ENCODE results near the gene ASPSCR1.

Gene ASPSCR1

DNA sequence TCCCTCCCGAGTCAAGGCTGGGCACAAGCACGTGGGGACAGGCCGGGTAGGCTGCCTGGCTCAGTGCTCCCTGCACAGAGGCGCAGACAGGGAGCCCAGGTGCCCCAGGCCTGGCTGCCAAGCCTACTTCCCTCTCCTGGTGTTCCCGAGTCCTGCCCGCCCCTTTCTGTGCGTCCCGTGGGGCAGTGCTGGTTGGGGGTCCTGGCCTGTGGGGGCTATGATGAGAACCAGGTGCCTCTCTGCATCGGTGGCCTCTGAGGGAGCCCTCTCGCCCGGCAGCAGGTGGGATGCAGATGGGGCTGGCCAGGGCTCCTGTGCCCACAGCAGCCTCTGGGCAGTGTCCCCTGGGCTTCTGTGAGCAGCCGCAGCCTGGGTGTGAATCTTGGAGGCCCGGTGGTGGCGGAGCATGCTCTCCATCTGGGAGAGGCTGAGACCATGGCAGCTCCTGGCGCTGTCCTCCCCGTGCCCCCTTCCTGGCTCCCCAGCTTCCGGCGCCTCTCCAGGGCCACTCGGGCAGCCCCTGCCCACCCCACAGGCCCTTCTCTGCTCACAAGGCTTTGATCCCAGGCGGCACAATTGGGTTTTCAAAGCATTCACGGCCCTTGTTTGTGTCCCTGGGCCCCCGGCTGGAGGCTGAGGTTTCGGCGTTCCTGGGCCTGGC lies 38.0 kb downstream of the ASPSCR1 start:
- DNase-seq = no peak

DNA sequence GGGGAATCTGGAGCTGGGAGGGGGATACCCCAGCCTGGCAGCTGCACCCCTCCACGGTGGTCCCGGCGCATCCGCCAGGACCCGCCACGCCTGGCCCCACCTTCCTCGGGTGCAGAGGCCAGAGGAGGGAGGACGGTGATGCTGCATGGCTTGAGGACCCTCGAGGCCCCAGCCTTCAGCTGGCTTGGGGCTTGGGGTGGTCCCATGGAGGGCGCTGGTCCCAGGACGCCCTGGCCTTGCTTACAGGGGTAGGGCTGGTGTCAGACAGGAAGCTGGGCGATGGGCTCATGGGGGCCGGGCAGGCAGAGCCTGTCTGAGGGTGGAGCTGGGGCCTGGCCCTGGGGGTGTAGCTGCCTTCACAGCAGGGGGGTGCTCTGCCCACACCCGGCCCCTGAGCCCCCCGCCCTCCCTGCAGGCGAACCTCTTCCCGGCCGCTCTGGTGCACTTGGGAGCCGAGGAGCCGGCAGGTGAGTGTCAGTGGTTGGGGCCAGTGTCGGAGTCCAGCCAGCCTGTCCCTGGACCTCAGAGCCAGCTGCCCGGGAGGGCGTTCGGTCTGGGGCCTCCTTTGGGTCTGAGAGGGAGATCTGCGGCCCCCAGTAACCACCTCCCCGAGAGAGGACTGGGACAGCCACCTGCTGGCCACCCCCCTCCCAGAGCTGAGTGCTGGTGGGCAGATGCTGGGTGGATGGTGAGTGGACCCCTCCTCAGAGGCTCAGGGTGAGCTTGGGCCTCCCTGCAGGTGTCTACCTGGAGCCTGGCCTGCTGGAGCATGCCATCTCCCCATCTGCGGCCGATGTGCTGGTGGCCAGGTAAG lies 38.8 kb downstream of the ASPSCR1 start:
- no peak for DNase-seq

DNA sequence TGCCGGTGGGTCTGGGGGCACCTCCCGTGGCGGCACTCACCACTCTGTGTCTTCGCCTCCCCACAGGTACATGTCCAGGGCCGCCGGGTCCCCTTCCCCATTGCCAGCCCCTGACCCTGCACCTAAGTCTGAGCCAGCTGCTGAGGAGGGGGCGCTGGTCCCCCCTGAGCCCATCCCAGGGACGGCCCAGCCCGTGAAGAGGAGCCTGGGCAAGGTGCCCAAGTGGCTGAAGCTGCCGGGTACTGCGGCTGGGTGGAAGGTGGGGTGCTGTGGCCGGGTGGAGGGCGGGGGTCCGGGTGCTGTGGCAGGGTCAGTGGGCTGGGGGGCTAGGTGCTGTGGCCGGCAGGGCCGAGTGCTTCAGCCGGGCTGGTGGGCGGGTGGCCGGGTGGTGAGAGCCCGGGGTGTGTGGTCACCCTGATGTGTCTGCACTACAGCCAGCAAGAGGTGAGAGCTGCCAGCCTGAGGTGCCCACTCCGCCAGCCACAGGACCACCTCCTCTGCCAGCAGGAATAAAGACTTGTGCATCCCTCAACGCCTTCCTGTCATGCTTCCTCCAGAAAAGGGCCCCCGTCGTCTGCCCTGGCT lies 39.5 kb downstream of the ASPSCR1 start:
- DNase-seq = no peak

DNA sequence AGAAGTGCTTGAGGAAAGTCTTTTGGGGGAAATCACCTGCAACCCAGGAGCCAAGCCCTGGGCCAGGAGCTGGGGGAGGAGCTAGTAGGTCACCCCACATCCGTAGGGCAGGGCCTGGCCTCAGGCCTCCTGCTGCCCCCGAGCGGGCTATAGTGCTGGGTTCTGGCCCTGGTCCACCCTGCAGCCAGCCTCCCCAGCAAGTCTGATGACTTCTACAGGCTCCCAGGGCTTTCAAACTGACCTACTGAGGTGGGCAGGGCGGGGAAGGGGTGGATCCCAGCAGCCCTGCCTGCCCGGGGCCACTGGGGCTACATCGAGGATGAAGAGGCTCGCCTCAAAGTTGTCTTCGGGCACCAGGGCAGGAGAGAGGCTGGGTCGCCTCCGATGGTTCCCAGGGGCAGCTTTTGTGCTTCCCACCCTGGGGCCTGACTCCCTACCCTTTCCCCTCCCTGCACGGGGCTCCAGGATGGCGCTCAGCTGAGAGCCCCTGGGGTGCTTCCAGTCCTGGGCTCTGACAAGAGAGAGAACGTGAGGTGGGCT lies 40.3 kb downstream of the ASPSCR1 start:
- no peak for DNase-seq

DNA sequence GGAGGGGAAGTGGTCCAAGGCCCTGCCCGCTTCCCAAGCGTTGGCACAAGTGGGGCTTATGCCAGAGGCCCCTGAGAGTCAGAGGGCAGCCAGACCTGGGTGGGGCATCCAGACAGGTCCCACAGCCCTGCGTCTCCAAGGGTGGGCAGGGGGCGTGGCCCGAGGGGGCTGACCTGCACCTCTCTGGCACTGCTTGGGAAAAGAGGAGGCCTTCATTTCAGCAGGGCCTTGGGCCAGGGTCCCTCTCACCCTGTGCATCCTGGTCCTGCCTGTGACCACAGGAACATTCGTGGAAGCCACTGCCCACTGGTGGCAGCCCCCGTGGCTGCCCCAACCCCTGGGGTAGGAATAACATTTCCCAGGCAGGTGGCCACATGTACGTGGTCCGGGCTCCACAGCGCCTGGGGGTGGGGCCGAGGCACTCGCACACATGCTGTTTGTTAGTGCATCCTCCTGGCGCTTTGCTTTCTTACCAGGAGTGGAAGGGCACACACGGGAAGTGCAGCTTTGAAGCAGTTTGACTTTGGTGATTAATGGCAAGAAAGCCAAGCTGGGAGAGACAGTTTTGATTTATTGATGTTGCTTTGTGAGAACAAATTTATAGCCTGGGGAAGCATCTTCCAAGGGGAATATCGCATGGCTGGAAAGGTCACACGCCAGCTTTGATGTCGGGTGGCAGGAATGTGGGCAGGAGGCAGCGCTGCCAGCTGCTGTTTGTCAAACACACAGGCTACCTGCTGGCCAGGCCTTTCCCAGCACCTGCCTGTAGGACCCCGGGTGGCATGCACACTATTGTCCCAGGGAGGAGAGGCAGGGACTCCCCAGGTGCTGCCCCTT lies 40.9 kb downstream of the ASPSCR1 start:
- no peak for DNase-seq

DNA sequence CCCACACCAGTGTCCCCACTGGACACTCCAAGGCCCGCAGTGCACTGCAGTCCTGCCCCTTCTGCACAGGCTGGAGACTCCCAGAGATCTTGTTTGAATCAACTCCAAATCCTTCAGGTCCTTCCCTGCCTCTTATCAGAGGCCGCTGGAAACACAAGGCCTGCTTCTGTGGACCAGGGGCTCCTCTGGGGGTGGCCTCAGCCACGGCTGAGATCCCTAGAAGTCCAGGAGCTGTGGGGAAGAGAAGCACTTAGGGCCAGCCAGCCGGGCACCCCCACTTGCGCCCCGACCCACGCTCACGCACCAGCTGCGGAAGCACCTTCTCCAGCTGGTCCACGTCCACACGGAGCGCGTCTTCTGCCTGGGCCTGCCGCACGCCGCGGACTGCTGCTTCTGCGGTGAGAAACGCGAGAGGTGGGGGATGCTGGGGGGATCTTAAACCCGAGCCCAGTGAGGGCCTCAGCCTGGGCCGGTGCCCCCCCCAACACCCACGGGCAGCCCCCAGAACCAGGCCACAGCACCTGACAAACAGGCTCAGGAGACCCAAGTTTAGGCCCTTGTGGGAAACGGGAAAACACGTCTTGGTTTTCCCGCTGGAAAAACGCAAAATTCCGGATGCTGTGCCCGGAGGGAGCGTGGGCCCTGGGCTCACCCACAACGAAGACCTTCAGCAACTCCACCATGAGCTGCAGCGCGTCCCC lies 41.7 kb downstream of the ASPSCR1 start:
- DNase-seq = no peak

DNA sequence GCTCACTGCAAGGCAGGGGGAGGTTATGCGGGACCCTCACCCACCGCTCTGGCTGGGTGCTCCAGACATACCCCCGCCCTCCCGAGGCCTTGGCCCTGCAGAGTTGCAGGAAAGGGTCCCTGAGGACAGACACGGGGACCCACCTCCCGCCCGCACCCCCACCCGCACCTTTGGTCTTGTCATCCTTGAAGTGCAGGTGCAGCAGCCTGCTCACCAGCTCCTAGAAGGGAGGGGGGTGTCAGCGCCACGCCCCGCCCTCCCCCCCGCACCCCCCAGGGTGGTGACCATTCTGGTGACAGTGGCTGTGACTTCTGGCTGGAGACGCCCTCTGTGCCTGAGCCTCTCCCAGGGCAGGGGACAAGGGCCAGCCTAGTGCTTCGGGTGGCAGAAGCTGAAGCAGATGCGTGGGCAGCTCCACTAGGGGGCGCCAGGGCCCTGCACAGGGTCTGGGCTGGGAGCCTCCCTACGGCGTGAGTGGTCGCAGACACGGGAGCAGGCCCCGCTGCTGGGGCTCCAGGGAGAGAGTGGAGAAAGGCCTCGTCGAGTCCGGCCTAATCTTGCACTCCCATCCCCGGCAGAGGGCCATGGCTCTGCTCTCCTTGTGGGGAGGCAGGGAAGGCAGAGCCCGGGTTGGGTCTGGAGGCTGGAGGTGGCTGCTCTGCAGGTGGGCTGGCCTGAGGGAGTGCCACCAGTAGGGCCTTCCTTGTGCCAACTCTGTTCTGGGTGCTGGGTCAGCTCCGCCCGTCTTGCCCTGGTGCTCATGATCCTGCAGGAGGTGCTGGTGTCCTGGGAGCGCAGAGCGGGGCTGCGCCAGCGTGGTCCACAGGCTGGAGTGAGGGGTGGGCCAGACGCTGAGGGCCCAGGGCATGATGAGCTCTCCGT lies 42.5 kb downstream of the ASPSCR1 start:
- peak; percentile 45 for DNase-seq

DNA sequence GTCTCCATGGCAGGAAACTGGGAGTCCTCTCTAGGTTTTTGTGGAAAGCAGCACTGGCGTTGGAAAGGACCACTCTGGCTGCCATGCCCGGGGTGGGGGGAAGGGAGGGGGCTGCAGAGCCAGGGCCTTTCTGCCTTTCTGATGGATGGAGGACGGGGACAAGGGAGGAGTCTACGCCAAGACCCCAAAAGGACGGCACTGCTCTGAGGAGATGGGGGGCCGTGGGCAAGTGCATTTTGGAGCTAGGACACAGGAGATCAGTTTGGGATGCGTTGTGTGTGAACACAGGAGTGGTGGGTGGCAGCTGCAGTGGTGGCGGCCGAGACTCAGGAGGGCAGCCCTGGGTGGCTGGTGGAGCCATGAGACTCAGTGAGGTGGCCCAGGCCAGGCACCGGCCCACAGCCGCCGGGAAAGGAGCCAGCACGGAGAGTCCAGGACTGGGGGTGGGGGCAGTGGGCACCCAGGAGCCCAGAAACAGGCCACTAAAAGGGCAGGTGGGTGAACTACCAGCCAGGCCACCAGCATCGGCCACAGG lies 43.2 kb downstream of the ASPSCR1 start:
- no peak for DNase-seq

DNA sequence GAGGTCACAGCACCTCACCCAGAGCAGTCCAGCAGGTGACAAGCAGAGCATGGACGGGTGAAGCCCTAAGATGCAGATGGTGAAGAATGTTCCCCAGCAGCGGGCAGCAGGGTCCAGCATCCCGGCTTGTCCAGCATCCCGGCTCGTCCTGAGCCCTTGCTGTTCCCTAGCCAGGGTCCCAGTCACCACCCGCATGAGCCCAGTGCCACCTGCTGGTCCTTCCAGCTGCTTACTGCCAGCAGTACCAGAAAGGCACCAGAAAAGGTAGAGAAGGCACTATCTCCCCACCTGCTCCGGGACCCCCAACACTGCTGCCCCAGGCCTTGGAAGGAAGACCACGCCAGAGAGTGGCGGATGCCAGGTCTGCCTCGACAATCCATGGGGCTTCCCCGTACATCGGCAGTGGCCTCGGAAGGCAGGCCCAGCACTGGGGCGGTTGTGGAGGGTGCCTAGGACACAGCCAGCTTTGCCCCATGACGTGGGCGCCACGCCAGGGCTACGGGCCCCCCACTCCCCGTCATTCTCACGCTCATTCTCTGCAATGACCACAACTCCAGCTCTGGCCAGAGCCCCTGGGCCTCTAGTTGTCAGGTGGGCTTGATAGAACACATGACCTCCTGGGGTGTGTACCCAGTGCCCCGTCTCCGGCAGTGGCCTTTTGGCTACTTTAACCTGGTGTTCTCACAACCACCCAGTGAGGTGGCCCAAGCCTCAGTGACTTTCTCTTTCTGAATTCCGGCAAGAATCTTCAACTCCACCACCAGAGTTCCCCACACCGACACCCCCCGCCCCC lies 43.9 kb downstream of the ASPSCR1 start:
- peak; percentile 47 for DNase-seq

DNA sequence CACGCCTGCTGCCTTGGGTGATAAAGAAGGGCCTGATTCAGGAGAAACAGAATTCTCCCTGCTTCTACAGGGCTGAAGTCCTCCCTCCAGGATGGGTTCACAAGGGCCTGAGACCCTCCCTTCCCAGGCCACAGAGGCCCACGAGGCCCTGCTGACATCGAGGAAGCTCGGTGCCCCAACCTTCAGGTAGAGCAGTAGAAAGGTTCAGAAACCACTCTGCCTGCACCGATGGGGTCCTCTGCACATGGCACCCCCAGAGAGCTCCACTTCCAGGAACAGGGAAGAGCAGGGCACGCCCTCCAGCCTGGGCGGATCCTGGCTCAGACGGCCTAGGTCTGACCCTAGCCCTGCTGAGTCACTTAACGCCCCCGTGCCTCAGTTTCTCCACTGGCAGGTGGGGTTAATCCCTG lies 44.5 kb downstream of the ASPSCR1 start:
- DNase-seq = no peak

DNA sequence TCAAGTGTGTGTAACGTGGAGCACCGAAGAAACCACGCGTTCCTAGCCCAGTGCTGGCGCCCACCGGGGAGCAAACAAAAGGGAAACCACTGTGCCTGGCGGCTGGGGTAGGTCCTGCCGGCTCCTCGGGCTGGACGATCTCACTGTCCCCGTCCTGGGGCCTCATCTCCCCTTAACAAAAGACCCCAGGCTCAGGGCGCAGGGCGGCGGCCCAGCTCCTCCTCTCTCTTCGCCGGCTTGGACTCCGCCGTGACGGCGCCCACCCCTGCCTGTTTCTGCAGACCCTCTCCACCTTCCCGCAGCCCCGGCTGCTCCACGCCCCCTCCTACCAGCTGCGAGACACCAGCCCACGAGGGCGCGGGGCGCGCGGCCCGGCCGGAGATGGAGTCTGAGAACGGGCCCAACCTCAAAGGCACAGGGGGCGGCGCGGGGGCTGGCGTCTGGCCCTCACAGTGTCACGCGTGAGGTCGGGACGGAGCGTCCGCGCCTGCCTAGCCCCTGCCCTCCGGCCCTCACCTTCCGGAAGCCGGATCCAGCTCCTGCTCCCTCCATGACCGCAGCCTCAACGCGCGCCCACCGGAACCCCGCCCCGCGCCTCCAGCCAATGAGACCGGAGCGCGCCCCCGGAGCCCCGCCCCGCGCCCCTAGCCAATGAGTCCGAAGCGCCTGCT lies 45.0 kb downstream of the ASPSCR1 start, which contains the start of gene CENPX:
Gene CENPX, minus strand, starts transcription at position 569 of the 671 bp plus-strand sequence. Its CDS starts 17 bp downstream, at position 552.
- DNase-seq = no peak

DNA sequence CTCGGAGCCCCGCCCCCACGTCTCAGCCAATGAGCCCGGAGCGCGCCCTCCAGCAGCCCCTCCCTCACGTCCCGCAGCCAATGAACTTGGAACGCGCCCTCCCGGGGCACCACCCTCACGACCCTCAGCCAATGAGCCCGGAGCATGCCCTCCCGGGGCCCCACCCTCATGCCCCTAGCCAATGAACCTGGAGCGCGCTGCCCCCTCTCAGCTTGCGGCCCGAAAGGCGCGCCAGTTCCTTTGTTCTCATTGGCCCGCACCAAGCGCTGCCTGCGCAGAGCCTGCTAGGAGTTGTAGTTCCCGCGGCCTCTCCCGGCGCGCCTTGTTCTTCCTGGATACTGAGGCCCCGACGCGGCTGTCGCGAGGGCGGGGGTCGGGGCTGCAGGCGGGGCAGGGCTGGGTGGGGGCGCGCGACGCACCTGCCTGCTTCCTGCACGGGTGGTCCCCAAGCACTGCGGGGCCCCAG lies 45.6 kb downstream of the ASPSCR1 start, which contains the start of gene LRRC45:
Gene LRRC45, plus strand, starts transcription at position 325 of the 466 bp plus-strand sequence. CDS start 339 bp downstream, outside the sequence.
- DNase-seq = peak; percentile 100

DNA sequence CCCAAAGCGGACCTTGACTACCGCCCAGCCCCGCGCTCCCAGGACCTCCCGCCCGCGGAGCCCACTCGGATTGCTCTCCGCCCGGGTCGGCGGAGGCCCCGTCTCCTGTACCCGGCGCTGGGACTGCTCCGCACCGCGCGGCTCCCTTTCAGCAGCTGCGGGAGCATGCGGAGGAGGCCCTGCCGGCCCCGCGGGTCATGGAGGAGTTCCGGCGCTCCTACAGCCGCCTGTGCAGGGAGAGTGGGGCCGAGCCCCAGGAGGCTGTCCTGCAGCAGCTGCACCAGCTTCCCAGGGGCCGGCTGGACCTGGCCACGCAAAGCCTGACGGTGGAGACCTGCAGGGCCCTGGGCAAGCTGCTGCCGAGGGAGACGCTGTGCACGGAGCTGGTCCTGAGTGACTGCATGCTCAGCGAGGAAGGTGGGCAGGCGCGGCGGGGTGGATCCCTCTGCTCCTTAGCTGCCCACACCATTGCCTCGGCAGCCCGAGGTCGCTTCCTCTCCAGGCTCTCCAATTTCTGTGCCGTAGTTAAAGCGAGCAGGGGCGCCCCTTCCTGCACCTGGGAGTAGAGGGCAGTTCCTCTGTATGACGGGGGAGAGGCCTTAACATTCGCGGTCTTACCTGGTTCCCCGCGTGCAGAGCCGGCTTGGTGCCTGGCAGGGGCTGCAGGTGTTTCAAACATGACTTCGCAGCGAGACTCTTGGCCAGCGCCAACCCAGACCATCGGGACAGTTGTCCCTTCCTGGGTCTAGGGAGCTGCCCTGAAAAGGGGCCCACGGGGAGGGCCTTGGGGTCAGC lies 46.2 kb downstream of the ASPSCR1 start:
- DNase-seq = no peak

DNA sequence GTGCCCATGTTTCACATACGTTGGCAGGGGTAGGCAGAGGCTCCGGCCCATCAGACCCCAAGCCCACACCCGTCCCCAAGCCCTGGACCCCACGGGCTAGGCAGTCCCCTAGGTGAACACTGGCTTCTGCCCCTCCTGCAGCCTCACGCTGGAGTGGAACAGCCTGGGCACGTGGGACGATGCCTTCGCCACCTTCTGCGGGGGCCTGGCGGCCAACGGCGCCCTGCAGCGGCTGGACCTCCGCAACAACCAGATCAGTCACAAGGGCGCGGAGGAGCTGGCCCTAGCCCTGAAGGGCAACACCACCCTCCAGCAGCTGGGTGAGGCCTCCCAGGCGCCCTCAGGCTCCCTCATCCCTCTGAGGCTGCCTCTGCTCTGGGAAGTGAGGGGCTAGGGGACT lies 47.4 kb downstream of the ASPSCR1 start:
- no peak for DNase-seq

DNA sequence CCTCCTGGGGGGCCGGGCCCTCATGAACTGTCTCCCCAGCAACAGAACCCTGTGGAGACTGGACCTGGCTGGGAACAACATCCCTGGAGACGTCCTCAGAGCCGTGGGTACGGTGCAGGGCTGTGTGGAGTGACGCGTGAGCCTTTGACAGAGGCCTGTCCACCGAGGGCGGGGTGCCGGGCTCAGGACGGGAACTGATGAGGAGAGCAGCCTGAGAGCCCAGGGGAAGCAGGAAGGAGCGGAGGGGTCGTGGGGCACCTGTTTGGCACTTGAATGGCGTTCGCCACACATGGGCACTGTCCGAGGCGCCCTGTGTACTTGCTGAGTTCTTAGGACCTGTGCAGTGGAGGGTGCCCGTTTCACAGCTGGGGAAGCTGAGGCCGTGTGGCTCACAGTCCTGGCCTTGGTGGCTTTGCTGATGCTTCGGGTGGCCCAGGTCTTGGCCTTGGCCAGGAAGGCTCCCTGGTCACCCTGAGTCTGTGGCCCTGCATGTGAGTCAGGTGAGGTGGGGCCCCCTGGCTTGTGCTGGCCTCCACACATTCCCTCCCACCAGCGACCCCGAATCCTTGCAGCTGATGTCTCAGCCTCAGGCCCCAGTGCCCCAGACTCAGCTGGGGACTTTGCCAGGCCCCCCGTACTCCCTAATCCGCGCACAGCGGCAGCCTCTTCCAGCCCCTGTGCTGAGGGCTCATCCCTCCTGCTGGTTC lies 48.1 kb downstream of the ASPSCR1 start:
- DNase-seq = no peak

DNA sequence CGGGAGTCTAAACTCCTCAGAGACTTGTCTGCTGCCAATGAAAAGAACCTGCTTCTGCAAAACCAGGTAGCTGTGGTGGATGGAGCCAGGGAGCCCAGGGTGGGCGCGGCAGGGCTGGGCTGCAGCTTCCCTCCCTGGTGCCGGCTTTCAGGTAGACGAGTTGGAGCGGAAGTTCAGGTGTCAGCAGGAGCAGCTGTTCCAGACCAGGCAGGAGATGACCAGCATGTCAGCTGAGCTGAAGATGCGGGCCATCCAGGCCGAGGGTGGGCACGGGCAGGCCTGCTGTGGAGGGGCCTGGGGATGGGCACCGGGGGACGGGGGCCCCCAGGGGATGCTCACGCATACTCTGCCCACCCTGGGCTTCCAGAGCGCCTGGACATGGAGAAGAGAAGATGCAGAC lies 50.8 kb downstream of the ASPSCR1 start:
- DNase-seq = no peak

DNA sequence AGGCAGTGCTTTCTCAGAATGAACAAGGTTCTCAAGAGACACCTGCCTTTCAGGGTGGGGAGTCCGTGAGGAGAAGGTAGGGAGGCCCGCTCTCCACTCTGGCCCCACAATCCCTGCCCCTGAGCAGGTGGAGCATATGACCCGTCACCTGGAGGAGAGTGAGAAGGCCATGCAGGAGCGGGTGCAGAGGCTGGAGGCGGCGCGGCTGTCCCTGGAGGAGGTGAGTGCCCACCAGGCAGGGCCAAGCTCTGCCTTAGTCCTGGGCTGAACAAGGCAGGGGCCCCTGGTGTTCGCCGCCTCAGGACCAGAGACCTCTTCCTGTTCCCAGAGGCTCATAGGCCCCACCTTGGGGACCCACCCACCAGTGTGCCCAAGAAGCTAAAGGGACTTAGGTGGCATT lies 51.5 kb downstream of the ASPSCR1 start:
- no peak for DNase-seq
